GM20000 (cell line): ENCODE data around the gene CDK14.

ENCODE experiments used
- DNase-seq: peaks from one replicate; pipeline ENCODE4 v3.0.0; 2012; ENCODE audit warnings: low spot score
- TF ChIP-seq, protein P1 (sequence below): IDR thresholded peaks from 2 replicates; pipeline ENCODE4 v1.5.1; 2012; ENCODE audit warnings: mild to moderate bottlenecking, control low read depth; ENCODE audit errors: extremely low read depth, missing control alignments

The CDK14 gene

DNA sequence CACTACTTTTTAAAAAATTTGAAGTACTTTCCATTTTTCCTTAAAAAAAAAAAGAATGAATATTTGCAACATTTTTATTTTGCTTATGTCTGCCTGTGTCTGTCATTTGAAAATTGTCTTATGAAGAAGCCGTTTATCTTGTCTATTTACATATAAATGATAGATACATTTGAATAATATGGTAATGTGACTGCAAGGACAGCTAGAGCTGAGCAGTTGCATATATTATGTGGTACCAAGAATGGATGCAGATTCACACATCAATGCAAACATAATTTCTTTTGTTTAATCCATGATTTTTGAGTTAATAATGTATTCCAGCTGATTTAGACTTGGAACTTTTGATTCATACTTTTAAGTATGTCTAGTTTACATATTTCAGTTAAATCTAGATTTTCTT, 268.0 kb downstream of the CDK14 start:
- no peak for DNase-seq
- TF ChIP-seq, protein P1, sequence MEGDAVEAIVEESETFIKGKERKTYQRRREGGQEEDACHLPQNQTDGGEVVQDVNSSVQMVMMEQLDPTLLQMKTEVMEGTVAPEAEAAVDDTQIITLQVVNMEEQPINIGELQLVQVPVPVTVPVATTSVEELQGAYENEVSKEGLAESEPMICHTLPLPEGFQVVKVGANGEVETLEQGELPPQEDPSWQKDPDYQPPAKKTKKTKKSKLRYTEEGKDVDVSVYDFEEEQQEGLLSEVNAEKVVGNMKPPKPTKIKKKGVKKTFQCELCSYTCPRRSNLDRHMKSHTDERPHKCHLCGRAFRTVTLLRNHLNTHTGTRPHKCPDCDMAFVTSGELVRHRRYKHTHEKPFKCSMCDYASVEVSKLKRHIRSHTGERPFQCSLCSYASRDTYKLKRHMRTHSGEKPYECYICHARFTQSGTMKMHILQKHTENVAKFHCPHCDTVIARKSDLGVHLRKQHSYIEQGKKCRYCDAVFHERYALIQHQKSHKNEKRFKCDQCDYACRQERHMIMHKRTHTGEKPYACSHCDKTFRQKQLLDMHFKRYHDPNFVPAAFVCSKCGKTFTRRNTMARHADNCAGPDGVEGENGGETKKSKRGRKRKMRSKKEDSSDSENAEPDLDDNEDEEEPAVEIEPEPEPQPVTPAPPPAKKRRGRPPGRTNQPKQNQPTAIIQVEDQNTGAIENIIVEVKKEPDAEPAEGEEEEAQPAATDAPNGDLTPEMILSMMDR = no peak

DNA sequence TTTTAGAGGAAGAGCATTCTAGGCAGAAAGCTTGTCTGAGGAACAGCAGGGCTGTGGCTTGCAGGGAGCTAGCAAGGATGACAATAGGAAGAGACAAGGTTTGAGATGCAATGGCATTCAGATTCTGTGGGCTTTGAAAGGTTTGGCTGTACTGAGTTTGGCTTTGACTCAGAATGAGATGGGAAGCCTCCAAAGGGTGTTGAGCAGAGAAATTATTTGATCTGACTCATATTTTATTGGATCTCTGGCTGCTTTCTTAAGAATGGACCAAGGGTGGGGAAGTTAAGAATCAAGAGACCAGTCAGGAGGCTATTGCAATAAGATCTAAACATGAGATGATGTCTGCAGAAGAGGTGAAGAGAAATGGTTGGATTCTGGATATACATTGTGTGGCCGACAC, 273.2 kb downstream of the CDK14 start:
- TF ChIP-seq, protein P1 = no peak
- DNase-seq = no peak

DNA sequence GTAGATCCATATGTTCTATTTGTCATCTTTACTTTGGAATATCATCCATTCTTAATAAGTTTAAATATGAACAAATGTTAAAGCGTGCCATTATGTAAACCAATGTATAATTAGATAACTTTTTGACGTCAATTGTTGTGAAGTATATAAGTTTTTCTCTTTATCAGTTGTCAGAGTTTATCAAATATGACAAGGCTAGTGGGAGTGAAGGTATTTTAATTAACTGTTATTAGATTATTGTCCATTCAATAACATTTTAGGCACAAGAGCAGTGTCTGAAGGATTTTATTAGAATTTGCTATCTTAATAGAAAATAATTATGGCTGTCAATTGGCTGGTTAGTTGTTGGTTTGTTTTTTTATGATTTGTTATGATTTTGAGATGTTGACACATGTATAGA, 280.6 kb downstream of the CDK14 start:
- TF ChIP-seq, protein P1 = no peak
- DNase-seq = no peak

DNA sequence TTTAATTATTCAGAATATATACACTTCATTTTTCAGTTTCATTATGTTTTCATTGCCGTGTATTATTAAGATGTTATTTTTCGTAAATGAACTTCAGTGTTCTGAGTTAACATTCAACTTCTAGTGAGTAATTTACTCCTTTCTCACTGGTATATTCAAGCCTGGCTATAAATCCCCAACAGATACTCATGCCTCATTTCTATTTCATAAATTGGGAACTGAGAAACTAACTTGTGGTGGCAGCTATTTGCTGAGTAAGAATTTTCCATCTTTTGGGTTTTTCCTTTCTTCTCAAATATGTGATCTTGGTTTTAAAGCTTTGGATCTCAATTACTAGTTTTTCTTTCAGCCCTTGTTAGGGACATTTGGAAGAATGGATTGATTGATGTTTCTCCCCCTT, 281.1 kb downstream of the CDK14 start:
- no peak for DNase-seq
- TF ChIP-seq, protein P1 = no peak

DNA sequence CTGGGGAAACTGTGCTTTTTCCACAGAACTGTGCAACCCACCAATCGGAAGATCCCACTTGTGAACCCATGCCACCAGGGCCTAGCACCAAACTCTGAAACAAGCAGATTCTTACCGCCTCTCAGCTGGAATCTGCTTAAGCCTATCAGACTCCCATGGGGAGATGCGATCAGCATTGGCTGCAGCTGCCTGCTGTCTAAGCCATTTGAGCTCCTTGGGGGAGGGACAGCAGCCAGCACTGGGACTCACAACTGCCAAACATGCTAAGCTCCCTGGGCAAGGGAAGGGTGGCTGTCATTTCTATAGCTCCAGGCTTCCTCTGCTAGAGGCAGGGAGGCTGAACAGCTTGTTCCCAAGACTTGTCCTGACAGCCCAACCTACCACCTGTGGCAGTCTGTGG, 283.8 kb downstream of the CDK14 start:
- TF ChIP-seq, protein P1 = no peak

DNA sequence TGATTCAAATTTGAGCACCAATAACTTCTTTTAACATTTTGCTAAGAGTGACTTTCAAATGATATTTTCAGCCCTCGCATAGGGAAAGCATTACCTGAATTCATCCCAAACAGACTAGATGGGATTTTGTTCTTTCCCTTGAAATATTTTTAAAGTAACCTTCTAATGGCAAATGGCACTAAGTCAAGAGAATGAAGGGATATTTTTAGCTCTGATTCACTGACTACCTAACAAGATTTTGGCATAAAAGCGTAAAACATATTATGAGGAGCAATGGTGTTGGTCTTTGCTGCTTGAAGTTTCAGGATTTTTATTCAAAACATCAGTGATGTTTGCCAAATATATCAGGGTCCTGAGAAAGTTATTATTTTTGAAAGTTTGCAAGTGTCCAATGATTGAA, 290.3 kb downstream of the CDK14 start:
- no peak for DNase-seq
- TF ChIP-seq, protein P1 = no peak

More for the DNA sequence above, 283.8 kb downstream of the CDK14 start:
- no peak for DNase-seq

DNA sequence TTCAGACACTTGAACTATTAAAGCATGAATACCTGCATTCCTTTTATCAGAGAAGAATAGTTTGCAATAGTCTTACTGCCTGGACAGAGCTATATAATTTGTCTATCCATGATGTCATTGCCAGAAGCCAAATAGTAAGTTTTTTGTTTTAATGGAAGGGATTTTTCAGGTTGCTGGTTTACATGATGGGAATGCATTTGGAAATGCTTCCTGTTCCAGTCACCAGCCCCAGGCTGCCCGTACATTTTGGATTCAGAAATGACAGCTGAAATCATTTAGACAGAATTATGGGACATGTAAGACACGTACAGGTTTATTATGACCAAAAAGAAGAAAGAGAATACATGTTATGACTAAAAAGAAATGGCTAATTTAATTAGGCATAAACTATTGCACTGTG, 293.1 kb downstream of the CDK14 start:
- TF ChIP-seq, protein P1 = no peak
- no peak for DNase-seq

DNA sequence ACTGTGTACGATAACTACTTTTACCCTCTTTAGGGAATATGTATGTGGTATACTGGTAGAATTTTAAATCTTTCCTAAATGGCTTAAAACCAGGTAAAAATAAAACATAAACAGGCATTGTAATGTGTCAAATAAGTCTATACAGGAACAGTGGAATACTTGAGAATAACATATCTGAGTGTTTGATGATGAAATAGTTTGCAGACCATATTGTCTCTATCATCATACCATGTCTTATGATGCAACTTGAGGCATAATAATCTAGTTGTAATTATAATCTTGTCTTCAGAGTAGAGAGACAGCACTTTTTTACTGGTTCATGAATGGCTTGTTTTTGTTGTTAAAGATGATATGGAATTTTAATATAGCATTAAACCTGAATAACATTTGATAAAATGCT, 293.5 kb downstream of the CDK14 start:
- DNase-seq = no peak
- TF ChIP-seq, protein P1 = no peak
